Body of pancreas (tissue), 4 donors: Measurements from ENCODE around the gene RHOT2.

ENCODE experiments used
- POLR2A ChIP-seq, 3 donors: fragments of 450-650 bp; IDR thresholded peaks; one replicate each; pipeline ENCODE4 v1.6.1; 2016; ENCODE audit warnings: antibody characterized with exemption in 3 of 3, mild to moderate bottlenecking in 2 of 3
- TF ChIP-seq, protein P1 (sequence below), 7 experiments: fragments of 450-650 bp in 4 of 7; fragments of 200-600 bp in 3 of 7; sonication (generic) in 3 of 7; IDR thresholded peaks; one replicate each; pipeline ENCODE4 v1.5.1; 2016 to 2019; ENCODE audit warnings: antibody characterized with exemption in 7 of 7

DNA sequence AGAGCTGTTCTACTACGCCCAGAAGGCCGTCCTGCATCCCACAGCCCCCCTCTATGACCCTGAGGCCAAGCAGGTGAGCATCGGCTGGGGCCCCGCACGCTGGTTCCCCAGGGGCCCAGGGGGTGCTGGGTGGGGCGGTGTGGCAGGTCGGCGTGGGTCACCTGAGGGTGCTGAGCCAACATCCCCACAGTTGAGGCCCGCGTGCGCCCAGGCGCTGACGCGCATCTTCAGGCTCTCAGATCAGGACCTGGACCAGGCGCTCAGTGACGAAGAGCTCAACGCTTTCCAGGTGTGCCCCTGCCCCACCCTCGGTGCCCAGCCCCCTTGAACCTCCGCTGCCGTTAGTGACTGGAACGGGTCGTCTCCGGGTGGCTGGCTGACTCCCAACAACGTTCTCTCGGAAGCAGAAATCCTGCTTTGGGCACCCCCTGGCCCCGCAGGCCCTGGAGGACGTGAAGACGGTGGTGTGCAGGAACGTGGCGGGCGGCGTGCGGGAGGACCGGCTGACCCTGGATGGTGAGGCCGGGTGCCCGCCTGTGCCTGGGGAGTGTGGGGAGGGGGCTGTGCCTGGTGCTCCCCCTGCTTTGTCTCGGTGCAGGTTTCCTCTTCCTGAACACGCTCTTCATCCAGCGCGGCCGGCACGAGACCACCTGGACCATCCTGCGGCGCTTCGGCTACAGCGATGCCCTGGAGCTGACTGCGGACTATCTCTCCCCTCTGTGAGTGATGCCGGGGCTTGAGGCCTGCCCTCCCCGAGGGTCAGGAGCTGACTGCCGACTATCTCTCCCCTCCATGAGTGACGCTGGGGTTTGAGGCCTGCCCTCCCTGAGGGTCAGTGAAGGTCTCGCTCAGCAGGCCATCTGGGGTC is 2.8 kb downstream of the RHOT2 start:
- TF ChIP-seq POLR2A (IDR thresholded peaks at IDR 0.05), result no peak
- TF ChIP-seq, protein P1, sequence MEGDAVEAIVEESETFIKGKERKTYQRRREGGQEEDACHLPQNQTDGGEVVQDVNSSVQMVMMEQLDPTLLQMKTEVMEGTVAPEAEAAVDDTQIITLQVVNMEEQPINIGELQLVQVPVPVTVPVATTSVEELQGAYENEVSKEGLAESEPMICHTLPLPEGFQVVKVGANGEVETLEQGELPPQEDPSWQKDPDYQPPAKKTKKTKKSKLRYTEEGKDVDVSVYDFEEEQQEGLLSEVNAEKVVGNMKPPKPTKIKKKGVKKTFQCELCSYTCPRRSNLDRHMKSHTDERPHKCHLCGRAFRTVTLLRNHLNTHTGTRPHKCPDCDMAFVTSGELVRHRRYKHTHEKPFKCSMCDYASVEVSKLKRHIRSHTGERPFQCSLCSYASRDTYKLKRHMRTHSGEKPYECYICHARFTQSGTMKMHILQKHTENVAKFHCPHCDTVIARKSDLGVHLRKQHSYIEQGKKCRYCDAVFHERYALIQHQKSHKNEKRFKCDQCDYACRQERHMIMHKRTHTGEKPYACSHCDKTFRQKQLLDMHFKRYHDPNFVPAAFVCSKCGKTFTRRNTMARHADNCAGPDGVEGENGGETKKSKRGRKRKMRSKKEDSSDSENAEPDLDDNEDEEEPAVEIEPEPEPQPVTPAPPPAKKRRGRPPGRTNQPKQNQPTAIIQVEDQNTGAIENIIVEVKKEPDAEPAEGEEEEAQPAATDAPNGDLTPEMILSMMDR (IDR thresholded peaks at IDR 0.05), result no peak
